WERI-Rb-1 (cell line): ENCODE data around the gene CC2D1B.

Experiments used
- DNase-seq: peaks from one replicate; pipeline ENCODE4 v3.0.0-alpha.2; 2020
- H3K27ac ChIP-seq: fragments of 250-450 bp; sonication (Bioruptor Pico); 2 replicates; pipeline ENCODE4 v1.5.1; 2020; ENCODE audit warnings: mild to moderate bottlenecking, moderate library complexity
- H3K27me3 ChIP-seq: fragments of 250-450 bp; sonication (Bioruptor Pico); 2 replicates; pipeline ENCODE4 v1.5.1; 2021; ENCODE audit warnings: mild to moderate bottlenecking, low read depth, moderate library complexity; ENCODE audit not compliant: insufficient read depth, severe bottlenecking
- H3K36me3 ChIP-seq: fragments of 250-450 bp; sonication (Bioruptor Pico); 2 replicates; pipeline ENCODE4 v1.5.1; 2020; ENCODE audit warnings: mild to moderate bottlenecking, moderate library complexity
- H3K4me3 ChIP-seq: 2 replicates; pipeline ENCODE4 v1.5.1; 2011; ENCODE audit warnings: low read depth, mild to moderate bottlenecking, control low read depth, low read length
- H3K9me3 ChIP-seq: fragments of 250-450 bp; sonication (Bioruptor Pico); 2 replicates; pipeline ENCODE4 v1.5.1; 2021; ENCODE audit warnings: mild to moderate bottlenecking, moderate library complexity; ENCODE audit not compliant: severe bottlenecking
- TF ChIP-seq, protein P1 (sequence below): IDR thresholded peaks from 2 replicates; pipeline ENCODE4 v1.5.1; 2011; ENCODE audit warnings: low read depth, mild to moderate bottlenecking, control low read depth, inconsistent platforms, low read length

CC2D1B gene

DNA sequence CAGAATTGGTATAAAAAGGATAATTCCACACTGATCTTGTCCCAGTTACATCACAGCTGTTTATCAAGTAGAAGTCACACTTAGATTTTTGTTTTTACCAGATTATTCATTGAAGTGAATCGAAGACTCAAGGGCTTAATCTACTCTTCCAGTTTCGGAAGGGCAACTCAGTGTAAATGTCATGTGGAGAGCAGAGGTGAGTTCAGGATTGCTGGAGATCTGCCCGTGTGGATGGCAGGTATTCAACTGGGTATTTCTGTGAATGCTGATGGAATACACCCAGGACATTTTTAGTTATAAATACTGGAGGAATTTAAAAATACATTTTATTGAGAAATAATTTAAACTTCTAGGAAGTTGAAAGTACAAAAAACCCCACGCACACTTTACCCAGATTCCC, 19.4 kb downstream of the CC2D1B start:
- Histone ChIP-seq H3K4me3 (no peak overlapping the region), H3K9me3 (no peaks in the 10 kb centered on the region), H3K27ac (peak overlapping the region; percentile 75), H3K27me3 (no peaks in the 10 kb centered on the region), H3K36me3 (peaks cover 3% of the 10 kb centered on the region; the same call in 1 of the 2 replicates)
- DNase-seq = no peak
- TF ChIP-seq, protein P1, sequence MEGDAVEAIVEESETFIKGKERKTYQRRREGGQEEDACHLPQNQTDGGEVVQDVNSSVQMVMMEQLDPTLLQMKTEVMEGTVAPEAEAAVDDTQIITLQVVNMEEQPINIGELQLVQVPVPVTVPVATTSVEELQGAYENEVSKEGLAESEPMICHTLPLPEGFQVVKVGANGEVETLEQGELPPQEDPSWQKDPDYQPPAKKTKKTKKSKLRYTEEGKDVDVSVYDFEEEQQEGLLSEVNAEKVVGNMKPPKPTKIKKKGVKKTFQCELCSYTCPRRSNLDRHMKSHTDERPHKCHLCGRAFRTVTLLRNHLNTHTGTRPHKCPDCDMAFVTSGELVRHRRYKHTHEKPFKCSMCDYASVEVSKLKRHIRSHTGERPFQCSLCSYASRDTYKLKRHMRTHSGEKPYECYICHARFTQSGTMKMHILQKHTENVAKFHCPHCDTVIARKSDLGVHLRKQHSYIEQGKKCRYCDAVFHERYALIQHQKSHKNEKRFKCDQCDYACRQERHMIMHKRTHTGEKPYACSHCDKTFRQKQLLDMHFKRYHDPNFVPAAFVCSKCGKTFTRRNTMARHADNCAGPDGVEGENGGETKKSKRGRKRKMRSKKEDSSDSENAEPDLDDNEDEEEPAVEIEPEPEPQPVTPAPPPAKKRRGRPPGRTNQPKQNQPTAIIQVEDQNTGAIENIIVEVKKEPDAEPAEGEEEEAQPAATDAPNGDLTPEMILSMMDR = no peak

DNA sequence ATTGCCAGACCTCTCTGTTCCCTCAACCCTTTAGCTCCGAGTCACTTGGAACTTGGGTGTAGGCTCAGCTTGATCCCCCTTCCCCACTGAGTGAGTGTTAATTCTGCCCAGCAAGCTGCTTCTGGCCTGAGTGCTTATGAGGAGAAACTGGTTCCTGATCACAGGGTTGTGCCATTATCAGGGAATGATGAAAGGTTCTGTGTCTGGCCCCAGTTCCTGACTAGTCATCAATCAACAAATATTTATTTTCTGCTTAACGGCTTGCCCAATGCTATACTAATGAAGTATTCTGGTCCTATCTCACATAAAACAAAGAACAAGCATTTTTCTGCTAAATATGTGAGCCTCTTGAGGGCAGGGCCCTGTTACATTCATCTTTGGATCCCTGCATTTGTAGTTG, 20.8 kb downstream of the CC2D1B start:
- TF ChIP-seq, protein P1 = no peak
- H3K36me3 ChIP-seq = peaks cover 3% of the 10 kb centered on the region; the same call in 1 of the 2 replicates
- DNase-seq = no peak
- no peaks in the 10 kb centered on the region for H3K9me3 ChIP-seq
- H3K4me3 ChIP-seq = no peak overlapping the region
- H3K27me3 ChIP-seq = no peaks in the 10 kb centered on the region
- H3K27ac ChIP-seq = peak overlapping the region; percentile 75

DNA sequence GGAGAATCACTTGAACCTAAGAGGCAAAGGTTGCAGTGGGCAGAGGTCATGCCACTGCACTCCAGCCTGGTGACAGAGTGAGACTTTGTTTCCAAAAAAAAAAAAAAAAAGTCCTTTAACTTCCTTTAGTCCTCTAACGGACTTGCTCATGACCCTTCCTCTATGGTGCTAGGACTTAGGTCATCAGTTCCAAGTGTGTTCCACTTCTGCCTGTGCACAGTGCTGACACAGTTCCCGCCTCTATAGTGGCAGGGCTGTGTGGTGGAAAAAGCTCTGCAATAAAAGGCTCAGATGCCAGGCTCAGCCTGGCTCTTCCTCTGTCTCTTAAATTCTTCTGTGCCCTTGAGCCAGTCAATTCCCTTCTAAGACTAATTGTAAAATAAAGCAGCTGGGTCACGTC, 22.0 kb downstream of the CC2D1B start:
- Histone ChIP-seq H3K9me3 (no peaks in the 10 kb centered on the region), H3K36me3 (peaks cover 3% of the 10 kb centered on the region; the same call in 1 of the 2 replicates), H3K27ac (no peak overlapping the region), H3K27me3 (no peaks in the 10 kb centered on the region), H3K4me3 (no peak overlapping the region)
- DNase-seq = no peak
- TF ChIP-seq, protein P1 = no peak

DNA sequence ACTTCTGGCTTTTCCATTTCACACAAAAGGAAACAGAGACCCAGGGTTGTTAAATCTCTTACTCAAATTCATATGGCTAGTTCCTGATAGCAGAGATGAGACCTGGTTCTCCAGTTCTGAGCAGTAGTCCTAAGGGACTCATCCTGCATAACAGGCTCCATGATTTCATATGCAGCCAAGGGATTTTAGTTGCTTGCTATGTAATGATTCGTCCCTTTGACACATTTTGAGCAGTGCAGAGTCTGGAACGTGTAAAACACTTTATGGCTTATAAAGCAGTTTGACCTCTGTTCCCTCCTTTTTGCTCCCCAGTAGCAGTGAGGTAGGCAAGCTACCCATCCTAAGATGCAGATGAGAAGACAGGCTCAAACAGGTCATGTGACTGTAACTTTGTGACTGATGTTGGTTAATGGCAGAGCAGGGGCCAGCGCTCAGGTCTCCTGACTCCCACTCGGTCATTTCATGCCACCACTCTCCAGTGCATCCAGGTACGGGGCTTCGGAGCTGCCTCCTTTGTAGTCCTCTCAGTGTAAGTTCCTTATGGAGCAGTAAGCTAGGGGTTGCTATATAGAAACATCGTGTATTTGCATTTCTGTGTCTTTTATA, 24.2 kb downstream of the CC2D1B start:
- H3K9me3 ChIP-seq = no peaks in the 10 kb centered on the region
- no peak overlapping the region for H3K4me3 ChIP-seq
- H3K27me3 ChIP-seq = no peaks in the 10 kb centered on the region
- no peak overlapping the region for H3K27ac ChIP-seq
- TF ChIP-seq, protein P1 = no peak
- no peak for DNase-seq
- H3K36me3 ChIP-seq = no peaks in the 10 kb centered on the region; the same call in none of the 2 replicates

DNA sequence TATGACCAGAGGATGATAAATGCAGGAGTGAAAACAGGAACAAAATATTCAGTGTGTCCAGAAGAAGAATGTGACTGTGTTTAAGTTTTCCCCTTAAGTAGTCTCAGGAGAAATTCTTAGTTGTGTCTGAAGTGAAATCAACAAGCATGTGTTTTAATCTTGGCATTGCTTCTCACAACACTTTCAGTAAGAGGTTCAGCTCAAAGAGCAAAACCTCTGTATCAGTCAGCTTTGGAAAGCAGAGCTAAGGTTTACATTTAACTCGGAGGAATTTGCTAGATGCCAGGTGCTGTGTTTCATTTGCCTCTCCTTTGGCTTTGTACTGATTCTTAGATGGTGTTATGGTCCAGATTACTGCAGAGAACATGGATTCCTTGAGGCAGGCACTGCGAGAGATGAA, 28.6 kb downstream of the CC2D1B start:
- peaks cover 9% of the 10 kb centered on the region for H3K36me3 ChIP-seq
- TF ChIP-seq, protein P1 = no peak
- H3K27ac ChIP-seq = no peak overlapping the region
- no peak for DNase-seq
- H3K9me3 ChIP-seq = no peaks in the 10 kb centered on the region
- no peak overlapping the region for H3K4me3 ChIP-seq
- no peaks in the 10 kb centered on the region for H3K27me3 ChIP-seq
